Activated naive CD8-positive, alpha-beta T cell treated with anti-CD3 and anti-CD28 coated beads for 36 hours (primary cell): ENCODE data around the gene LMOD3. TPM values are rescaled to one million over a fixed set of nuclear protein-coding genes. Genes with fewer than 3 reads are reported as not detected.

Experiments used
- DNase-seq: peaks from one replicate; pipeline ENCODE4 v3.0.0; 2021
- H3K27ac Mint-ChIP-seq: one replicate; pipeline ENCODE4 v1.8.0; 2022; ENCODE audit warnings: mild to moderate bottlenecking, moderate library complexity, mixed read lengths
- H3K27me3 Mint-ChIP-seq: one replicate; pipeline ENCODE4 v1.8.0; 2022; ENCODE audit warnings: mild to moderate bottlenecking, mixed read lengths
- H3K36me3 Mint-ChIP-seq: one replicate; pipeline ENCODE4 v1.8.0; 2021; ENCODE audit warnings: mild to moderate bottlenecking, mixed read lengths
- H3K4me1 Mint-ChIP-seq: one replicate; pipeline ENCODE4 v1.8.0; 2021; ENCODE audit warnings: mixed read lengths
- H3K4me3 Mint-ChIP-seq: one replicate; pipeline ENCODE4 v1.8.0; 2022; ENCODE audit warnings: mild to moderate bottlenecking, moderate library complexity, mixed read lengths
- H3K9me3 Mint-ChIP-seq: one replicate; pipeline ENCODE4 v1.8.0; 2022; ENCODE audit warnings: mixed read lengths
- total RNA-seq, 2 experiments: library from RNA; stranded (reverse); gene quantifications; one replicate each; pipeline ENCODE4 v1.2.3, GENCODE V29; 2021

LMOD3 gene
- total RNA-seq, 2 experiments from 2014 or later: not detected

DNA sequence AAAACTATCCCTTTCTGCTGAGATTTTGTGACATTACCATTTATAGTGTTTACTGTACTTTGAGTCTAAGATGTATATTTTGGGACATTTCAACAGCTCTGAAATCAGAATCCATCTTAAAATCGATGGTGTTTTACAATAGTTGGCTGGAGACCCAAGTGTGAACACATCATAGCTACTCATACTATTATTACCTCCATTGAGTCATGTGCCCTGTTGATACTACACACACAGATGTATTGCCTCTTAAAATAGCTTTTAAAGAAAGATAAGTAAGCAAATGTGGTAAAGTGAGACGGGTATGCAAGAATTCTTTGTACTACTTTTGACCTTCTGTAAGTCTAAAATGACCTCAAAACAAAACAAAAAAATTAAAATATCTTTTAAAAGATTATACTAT is 6.7 kb downstream of the LMOD3 start:
- Mint-ChIP-seq H3K4me3 (no peak overlapping the region), H3K9me3 (no peaks in the 10 kb centered on the region), H3K27ac (no peak overlapping the region), H3K36me3 (no peaks in the 10 kb centered on the region), H3K4me1 (peaks cover 20% of the 10 kb centered on the region), H3K27me3 (no peaks in the 10 kb centered on the region)
- DNase-seq: no peak

DNA sequence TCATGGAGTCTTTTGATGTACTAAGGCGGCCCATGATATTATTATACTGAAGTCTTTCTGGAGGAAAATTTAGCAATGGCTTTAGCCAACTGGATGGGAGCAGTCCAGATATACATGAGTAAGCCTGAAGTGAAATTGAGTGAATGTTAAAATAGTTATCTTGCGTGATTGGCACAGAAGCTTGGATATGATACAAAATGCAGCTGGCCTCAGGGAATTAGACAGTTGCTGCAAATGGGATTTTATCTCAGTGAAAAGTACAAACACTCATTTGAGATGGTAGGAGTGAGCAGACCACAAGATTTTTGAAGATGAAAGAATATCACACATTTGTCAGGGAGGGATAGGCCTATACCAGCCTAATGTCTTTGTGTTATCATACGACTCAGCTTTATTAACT is 8.9 kb downstream of the LMOD3 start:
- DNase-seq: no peak
- H3K4me3 Mint-ChIP-seq: no peak overlapping the region
- H3K4me1 Mint-ChIP-seq: peaks cover 22% of the 10 kb centered on the region
- H3K27me3 Mint-ChIP-seq: no peaks in the 10 kb centered on the region
- no peaks in the 10 kb centered on the region for H3K9me3 Mint-ChIP-seq
- no peaks in the 10 kb centered on the region for H3K36me3 Mint-ChIP-seq
- H3K27ac Mint-ChIP-seq: no peak overlapping the region

DNA sequence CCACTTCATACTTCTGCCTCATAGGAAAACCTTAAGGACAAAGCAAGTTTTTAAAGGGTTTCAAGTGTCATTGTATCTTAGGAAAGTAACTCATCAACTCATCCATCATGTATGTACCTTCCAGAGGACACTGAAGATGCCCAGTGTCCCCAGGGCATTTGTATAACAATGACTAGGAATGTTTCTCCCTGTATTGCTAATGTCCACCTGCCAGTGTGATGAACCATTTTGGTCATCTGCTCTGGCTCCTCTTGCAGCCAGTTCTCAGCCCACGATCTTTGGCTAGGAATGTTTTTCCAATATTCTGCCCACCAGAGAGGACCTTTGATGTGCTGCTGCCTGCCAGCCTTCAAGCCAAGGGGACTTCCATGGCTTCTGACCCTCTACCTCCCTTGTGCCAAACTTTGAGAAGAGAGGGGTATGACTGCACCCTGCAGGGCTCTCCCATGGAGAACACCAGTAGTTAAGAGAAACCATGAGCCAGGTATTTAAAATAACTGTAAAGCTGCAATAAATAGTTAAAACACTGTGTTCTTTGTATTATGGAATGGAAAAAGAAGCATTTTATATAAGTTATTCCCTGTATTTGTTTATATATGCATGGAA is 11.4 kb downstream of the LMOD3 start:
- Mint-ChIP-seq H3K27ac (no peak overlapping the region), H3K4me1 (peaks cover 25% of the 10 kb centered on the region), H3K9me3 (no peaks in the 10 kb centered on the region), H3K36me3 (no peaks in the 10 kb centered on the region), H3K27me3 (no peaks in the 10 kb centered on the region), H3K4me3 (no peak overlapping the region)
- no peak for DNase-seq

DNA sequence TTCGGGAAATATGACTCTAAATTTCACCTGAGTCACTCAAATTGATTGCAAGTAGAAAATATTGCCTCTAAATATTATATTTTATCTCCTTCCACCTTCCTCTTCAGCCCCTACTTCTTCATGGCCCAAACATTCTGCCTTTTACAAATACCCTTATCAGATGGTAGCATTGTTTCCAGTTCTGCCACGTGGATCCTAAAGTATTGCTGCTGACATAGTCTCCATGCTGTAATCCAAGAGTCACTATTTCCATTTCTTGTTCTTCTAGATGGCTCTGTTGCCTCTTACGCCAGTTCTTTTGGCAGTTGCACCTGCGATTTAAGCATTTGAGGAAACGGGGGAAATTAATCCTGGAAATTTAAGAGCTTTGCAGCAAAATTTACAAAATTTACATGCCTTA is 13.6 kb downstream of the LMOD3 start:
- Mint-ChIP-seq H3K9me3 (no peaks in the 10 kb centered on the region), H3K36me3 (peaks cover 5% of the 10 kb centered on the region)
- no peak for DNase-seq

DNA sequence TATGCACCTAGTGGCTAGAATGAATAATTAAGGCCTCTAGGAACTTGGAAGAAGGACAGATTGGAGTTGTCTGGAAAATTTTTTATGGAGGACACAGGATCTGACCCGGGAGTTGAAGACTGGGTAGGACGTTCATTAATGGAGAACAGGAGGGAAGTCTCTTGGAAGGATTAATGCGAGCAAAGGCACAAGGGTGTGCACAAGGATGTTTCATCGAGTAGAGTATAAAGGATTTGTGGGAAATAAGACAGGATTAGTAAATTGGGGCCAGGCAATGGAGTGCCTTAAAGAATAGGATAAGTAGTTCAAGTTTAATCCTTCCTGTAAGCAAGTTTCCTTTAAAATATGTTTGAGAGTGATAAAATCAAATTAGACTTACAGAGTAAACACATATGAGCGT is 14.6 kb downstream of the LMOD3 start:
- H3K27me3 Mint-ChIP-seq: no peaks in the 10 kb centered on the region
- H3K27ac Mint-ChIP-seq: no peak overlapping the region
- H3K4me1 Mint-ChIP-seq: peaks cover 25% of the 10 kb centered on the region
- no peak for DNase-seq
- H3K9me3 Mint-ChIP-seq: no peaks in the 10 kb centered on the region
- H3K36me3 Mint-ChIP-seq: peaks cover 9% of the 10 kb centered on the region
- no peak overlapping the region for H3K4me3 Mint-ChIP-seq

More for the DNA sequence above, 13.6 kb downstream of the LMOD3 start:
- H3K27me3 Mint-ChIP-seq: no peaks in the 10 kb centered on the region
- H3K4me3 Mint-ChIP-seq: no peak overlapping the region
- H3K27ac Mint-ChIP-seq: peak overlapping the region; percentile 0
- H3K4me1 Mint-ChIP-seq: peaks cover 31% of the 10 kb centered on the region

DNA sequence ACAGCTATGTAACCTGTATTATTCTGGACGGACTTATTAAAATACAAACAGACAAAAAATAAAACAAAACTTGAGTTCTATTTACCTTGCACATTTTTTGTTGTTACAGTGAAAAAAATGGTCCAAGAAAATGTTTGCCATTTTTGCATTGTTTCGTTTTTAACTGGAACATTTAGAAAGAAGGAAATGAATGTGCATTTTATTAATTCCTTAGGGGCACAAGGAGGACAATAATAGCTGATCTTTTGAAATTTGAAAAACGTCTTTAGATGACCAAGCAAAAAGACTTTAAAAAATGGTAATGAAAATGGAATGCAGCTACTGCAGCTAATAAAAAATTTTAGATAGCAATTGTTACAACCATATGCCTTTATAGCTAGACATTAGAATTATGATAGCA is 17.1 kb downstream of the LMOD3 start:
- H3K4me1 Mint-ChIP-seq: peaks cover 31% of the 10 kb centered on the region
- H3K36me3 Mint-ChIP-seq: peaks cover 28% of the 10 kb centered on the region
- no peak for DNase-seq
- H3K9me3 Mint-ChIP-seq: no peaks in the 10 kb centered on the region
- H3K4me3 Mint-ChIP-seq: no peak overlapping the region
- H3K27ac Mint-ChIP-seq: no peak overlapping the region
- no peaks in the 10 kb centered on the region for H3K27me3 Mint-ChIP-seq

DNA sequence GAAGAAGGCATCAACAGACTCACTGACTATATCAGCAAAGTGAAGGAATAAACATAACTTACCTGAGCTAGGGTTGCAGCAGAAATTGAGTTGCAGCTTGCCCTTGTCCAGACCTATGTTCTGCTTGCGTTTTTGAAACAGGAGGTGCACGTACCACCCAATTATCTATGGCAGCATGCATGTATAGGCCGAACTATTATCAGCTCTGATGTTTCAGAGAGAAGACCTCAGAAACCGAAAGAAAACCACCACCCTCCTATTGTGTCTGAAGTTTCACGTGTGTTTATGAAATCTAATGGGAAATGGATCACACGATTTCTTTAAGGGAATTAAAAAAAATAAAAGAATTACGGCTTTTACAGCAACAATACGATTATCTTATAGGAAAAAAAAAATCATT is 17.8 kb downstream of the LMOD3 start:
- no peak overlapping the region for H3K4me3 Mint-ChIP-seq
- peaks cover 31% of the 10 kb centered on the region for H3K4me1 Mint-ChIP-seq
- no peaks in the 10 kb centered on the region for H3K27me3 Mint-ChIP-seq
- no peak overlapping the region for H3K27ac Mint-ChIP-seq
- no peak for DNase-seq
- peaks cover 35% of the 10 kb centered on the region for H3K36me3 Mint-ChIP-seq
- no peaks in the 10 kb centered on the region for H3K9me3 Mint-ChIP-seq

DNA sequence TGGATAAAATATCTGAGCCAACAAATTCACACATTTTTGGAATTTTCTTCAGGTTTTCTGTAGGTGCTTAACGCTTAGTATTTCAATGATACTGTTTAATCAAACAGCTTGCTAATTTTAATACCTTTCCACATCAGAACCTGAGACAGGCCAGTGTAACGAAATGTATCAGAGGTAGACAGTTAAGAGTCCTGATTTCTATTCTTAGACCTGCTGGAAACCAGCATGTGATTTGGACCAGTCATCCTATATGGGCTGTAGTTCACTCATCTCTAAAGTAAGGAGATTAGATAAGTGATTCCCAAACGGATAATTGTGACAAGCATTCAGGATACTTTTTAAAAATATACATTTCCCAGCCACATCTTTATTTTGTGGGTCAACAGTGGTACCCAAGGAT is 19.3 kb downstream of the LMOD3 start:
- DNase-seq: no peak
- Mint-ChIP-seq H3K4me1 (peaks cover 32% of the 10 kb centered on the region), H3K4me3 (no peak overlapping the region), H3K27me3 (no peaks in the 10 kb centered on the region), H3K9me3 (no peaks in the 10 kb centered on the region), H3K27ac (no peak overlapping the region), H3K36me3 (peaks cover 41% of the 10 kb centered on the region)

DNA sequence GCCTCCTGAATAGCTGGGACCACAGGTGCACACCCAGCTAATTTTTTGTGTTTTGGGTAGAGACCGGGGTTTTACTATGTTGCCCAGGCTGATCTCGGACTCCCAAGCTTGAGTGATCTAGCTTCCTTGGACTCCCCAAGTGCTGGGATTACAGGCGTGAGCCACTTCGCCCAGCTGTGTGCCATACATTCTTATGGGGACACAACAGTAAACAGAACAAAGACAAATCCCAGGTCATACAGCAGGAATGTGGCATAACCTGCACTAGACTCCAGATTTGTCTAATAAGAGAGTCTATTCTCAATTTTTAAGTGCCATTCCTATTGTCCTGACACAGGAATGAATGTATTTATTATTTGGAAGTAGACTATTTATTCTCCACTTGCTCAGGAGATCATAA is 20.0 kb downstream of the LMOD3 start:
- Mint-ChIP-seq H3K27me3 (no peaks in the 10 kb centered on the region), H3K9me3 (no peaks in the 10 kb centered on the region), H3K4me3 (no peak overlapping the region), H3K4me1 (peaks cover 36% of the 10 kb centered on the region), H3K27ac (no peak overlapping the region), H3K36me3 (peaks cover 45% of the 10 kb centered on the region)
- DNase-seq: no peak

DNA sequence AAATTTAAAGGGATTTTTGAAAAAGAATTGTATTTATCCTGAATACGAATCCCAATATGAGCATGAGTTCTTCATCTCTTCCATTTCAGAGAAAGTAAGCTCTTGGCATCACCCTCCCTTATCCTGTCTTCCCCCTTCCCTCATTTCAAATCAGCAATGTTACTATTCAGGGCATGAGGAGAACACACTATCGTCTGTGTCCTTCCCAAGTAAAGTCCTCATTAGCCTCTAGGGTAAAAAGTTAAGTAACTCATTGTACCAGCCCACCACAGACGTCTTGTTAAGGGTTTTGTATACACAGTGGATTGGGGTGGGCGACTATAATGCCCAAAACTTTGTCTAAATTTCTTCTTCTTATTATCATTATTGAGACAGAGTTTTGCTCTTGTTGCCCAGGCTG is 22.8 kb downstream of the LMOD3 start:
- H3K27ac Mint-ChIP-seq: peak overlapping the region; percentile 52
- no peak for DNase-seq
- no peak overlapping the region for H3K4me3 Mint-ChIP-seq
- peaks cover 64% of the 10 kb centered on the region for H3K36me3 Mint-ChIP-seq
- no peaks in the 10 kb centered on the region for H3K27me3 Mint-ChIP-seq
- H3K9me3 Mint-ChIP-seq: peaks cover 1% of the 10 kb centered on the region
- H3K4me1 Mint-ChIP-seq: peaks cover 55% of the 10 kb centered on the region

DNA sequence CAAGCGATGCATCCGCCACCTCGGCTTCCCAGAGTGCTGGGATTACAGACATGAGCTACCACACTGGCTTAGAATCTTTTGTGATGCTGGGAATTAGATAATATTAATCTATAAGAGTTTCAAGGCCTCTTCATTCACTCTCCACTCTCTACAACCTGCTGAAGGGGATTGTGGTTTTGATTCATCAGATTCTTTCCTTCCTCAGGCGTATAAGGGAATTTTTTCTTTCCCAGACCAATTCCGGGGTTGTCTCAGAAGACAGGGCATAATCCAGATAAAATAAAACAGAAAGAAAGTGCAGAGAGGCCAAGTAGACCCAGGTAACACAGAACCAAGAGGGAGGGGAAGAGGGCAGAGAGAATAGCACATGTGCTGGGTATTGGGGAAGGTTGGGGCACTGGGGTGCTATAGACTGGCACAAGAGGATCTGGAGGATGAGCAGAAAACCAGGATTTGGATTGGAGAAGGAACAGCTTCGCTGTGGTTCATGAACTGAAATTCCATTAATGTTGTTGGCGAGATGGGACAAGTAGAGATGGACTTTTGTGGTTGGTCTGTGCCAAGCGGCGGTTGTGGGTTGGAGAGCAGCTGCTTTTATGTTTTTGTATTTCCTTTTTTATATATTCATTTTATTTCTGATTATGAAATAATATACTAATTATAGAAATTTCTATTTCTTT is 24.8 kb downstream of the LMOD3 start:
- Mint-ChIP-seq H3K4me3 (no peak overlapping the region), H3K4me1 (peaks cover 64% of the 10 kb centered on the region), H3K36me3 (peaks cover 64% of the 10 kb centered on the region), H3K27ac (peak overlapping the region; percentile 40), H3K9me3 (peaks cover 1% of the 10 kb centered on the region), H3K27me3 (no peaks in the 10 kb centered on the region)
- no peak for DNase-seq

DNA sequence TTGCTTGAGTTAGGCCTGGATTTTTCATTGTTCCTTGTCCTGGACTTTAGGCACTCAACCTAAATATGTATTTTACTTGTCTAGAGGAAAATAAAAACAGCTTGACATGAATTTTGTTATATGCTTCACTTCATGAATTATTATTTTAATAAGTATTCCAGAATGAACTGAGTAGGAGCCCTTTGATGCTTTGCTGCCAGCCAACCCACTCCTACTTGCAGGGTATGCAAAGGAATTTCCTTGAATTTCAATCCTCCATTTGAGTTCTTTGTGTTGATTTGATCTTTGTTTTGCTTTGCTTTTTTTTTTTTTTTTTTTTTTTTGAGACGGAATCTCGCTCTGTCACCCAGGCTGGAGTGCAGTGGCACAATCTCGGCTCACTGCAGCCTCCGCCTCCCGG is 26.1 kb downstream of the LMOD3 start:
- Mint-ChIP-seq H3K9me3 (peaks cover 1% of the 10 kb centered on the region), H3K27me3 (no peaks in the 10 kb centered on the region), H3K4me3 (no peak overlapping the region), H3K4me1 (peaks cover 64% of the 10 kb centered on the region), H3K36me3 (peaks cover 54% of the 10 kb centered on the region), H3K27ac (peak overlapping the region; percentile 96)
- no peak for DNase-seq

DNA sequence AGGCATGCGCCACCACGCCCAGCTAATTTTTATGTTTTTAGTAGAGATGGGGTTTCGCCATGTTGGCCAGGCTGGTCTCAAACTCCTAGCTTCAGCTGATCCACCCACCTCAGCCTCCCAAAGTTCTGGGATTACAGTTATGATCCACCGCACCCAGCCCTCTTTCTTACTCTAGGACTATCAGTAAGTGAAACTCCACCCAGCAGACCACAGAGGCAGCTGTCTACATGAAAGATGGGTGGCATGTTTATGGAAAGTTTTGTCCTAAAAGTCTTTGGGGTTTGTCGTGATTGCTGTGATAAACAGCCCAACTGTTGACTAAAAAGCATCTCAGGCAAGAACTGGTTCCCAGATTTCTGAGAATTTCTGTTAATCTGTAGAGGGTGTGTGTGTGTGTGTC is 26.8 kb downstream of the LMOD3 start:
- peaks cover 55% of the 10 kb centered on the region for H3K36me3 Mint-ChIP-seq
- DNase-seq: no peak

DNA sequence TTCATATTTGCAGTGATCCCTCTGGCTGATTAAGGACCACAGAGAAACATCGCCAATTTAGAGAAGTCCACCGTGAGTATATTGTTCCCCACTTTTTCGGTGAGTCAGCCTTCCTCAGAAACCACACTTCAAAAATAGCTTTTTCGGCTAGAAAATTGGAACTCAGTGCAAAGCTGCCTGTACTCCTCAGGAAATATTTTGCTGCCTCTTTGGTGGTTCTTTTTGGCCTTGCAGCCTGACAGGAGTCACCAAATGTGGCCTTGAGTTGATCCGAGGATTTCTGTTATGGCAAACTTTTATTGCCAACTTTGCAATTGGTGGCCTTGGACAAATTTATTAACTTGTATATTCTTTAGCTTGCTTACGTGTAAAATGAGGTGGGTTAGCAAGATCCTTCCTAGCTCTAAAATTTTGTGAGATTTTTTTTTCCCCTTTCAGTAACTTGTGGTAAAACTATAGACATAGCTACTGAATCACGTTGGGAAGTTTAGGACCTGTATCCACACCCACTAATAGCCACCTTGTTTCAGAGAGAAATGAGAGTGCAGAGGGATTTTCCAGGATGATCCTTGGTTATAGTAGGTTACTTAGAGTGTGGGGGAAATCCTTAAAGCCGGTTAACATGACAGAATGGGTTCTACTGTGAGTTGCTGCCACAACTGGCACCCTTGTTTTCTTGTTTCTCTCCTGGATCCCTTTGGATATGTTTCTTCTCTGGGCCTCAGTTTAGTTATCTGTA is 27.8 kb downstream of the LMOD3 start:
- Mint-ChIP-seq H3K4me1 (peaks cover 77% of the 10 kb centered on the region), H3K27me3 (no peaks in the 10 kb centered on the region), H3K4me3 (peak overlapping the region; percentile 63), H3K9me3 (peaks cover 1% of the 10 kb centered on the region), H3K36me3 (peaks cover 55% of the 10 kb centered on the region), H3K27ac (peak overlapping the region; percentile 97)
- DNase-seq: no peak

More for the DNA sequence above, 26.8 kb downstream of the LMOD3 start:
- H3K9me3 Mint-ChIP-seq: peaks cover 1% of the 10 kb centered on the region
- peaks cover 67% of the 10 kb centered on the region for H3K4me1 Mint-ChIP-seq
- no peaks in the 10 kb centered on the region for H3K27me3 Mint-ChIP-seq
- peak overlapping the region; percentile 96 for H3K27ac Mint-ChIP-seq
- H3K4me3 Mint-ChIP-seq: peak overlapping the region; percentile 74

DNA sequence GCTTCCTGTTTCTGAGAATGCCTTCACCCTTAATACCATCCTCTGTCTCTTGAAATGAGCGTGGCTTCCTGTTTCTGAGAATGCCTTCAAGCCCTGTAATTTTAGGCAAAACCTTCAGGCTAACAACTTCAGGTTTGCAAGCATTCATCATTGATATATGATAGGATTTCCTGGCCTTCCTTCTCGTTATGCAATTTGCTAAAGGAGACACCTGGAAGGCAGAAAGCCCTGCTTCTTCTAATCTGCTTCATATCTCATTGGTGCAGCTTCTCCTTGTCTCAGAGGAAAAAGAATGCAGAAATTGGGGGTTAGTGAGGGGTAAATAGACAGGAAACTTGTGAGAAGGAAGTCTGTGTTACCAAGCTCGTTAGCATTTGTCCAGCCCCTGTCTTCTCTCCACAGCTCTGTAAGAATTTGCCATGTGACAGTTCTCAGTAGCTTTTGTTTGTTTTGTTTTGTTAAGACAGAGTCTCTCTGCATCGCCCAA is 30.3 kb downstream of the LMOD3 start:
- Mint-ChIP-seq H3K4me1 (peaks cover 87% of the 10 kb centered on the region), H3K4me3 (peak overlapping the region; percentile 83), H3K27ac (peak overlapping the region; percentile 97), H3K27me3 (no peaks in the 10 kb centered on the region), H3K9me3 (peaks cover 1% of the 10 kb centered on the region), H3K36me3 (peaks cover 52% of the 10 kb centered on the region)
- no peak for DNase-seq
